Kidney (tissue), 14 donors: ENCODE data around the gene CYP39A1. TPM values are rescaled to one million over a fixed set of nuclear protein-coding genes. Genes with fewer than 3 reads are reported as not detected.

Source experiments
- DNase-seq, 5 donors: peaks; one replicate each; pipeline ENCODE4 v3.0.0-alpha.2; 2013 to 2020
- FAIRE-seq: peaks from 2 replicates; lab custom pipeline; 2012; peaks lifted over from hg19 to GRCh38; lab: Jason Lieb, UNC
- H3K27ac ChIP-seq, 2 donors: one replicate each; pipeline ENCODE4 v1.7.0; 2013; ENCODE audit warnings: low read depth in 2 of 2, low read length in 2 of 2, inconsistent platforms in 1 of 2
- H3K27me3 ChIP-seq: one replicate; pipeline ENCODE4 v1.7.1; 2013; ENCODE audit warnings: low read length, inconsistent platforms; ENCODE audit not compliant: control insufficient read depth, insufficient read depth
- H3K36me3 ChIP-seq, 3 donors: one replicate each; pipeline versions ENCODE4 v1.7.0 to v1.7.1; 2013; ENCODE audit warnings: low read length in 3 of 3, control low read depth in 1 of 3, inconsistent platforms in 1 of 3; ENCODE audit not compliant: insufficient read depth in 3 of 3, control insufficient read depth in 2 of 3
- H3K4me1 ChIP-seq, 3 donors: one replicate each; pipeline versions ENCODE4 v1.7.0 to v1.7.1; 2013; ENCODE audit warnings: low read length in 3 of 3, inconsistent platforms in 1 of 3, low read depth in 1 of 3; ENCODE audit not compliant: control insufficient read depth in 2 of 3, insufficient read depth in 2 of 3
- H3K4me3 ChIP-seq, 3 donors: one replicate each; pipeline versions ENCODE4 v1.7.0 to v1.8.1; 2013; ENCODE audit warnings: low read length in 3 of 3, control low read depth in 1 of 3, inconsistent platforms in 1 of 3
- H3K9ac ChIP-seq, 3 donors: one replicate each; pipeline versions ENCODE4 v1.7.0 to v1.7.1; 2013; ENCODE audit warnings: low read length in 3 of 3, control low read depth in 1 of 3, inconsistent platforms in 1 of 3
- H3K9me3 ChIP-seq, 3 donors: one replicate each; pipeline versions ENCODE4 v1.7.0 to v1.7.1; 2013; ENCODE audit warnings: low read length in 3 of 3, control low read depth in 1 of 3, inconsistent platforms in 1 of 3; ENCODE audit not compliant: control insufficient read depth in 2 of 3, insufficient read depth in 1 of 3
- intact Hi-C: fragments of 100-400 bp; cut with DNase I; formaldehyde crosslinking; loops from one replicate; pipeline ENCODE4 v1.11.1; 2022
- polyA plus RNA-seq: library from polyadenylated mRNA; stranded (reverse); fragments of 350-450 nt; fragmentation: Illumina TruSeq; extraction: RNeasy Lipid Tissue Mini Kit (QIAGEN cat#74804); gene quantifications from one replicate; pipeline ENCODE4 v1.2.3, GENCODE V29; 2014; ENCODE audit warnings: low read depth, low replicate concordance; ENCODE audit not compliant: insufficient read depth
- total RNA-seq: library from RNA; stranded (reverse); fragmentation: NEBNext Ultra II Directional; extraction: Animal tissue kit (Norgen Biotek cat#: 25700); gene quantifications from one replicate; pipeline ENCODE4 v1.2.1, GENCODE V29; 2021
- TF ChIP-seq, protein P1 (sequence below): IDR thresholded peaks from 3 replicates; pipeline ENCODE4 v1.5.1; 2012; ENCODE audit warnings: mild to moderate bottlenecking, moderate library complexity, borderline replicate concordance; ENCODE audit not compliant: insufficient read depth; ENCODE audit errors: extremely low read depth
- donor health status: control.
- donor health status: control.
- donor health status: control.
- donor health status: control.
- donor health status: control.
- donor health status: DM: yes; HTN: yes; CAD: no.
- donor health status: Normal renal cell carcinoma (clear cell type).

Gene CYP39A1
- total and polyA plus RNA-seq, 2 donors from 2014 or later: 6.0 to 8.7 TPM

GRCh38 chr6:46667377-46667776 lies 14.8 kb upstream of the CYP39A1 start:
- no peaks in the 10 kb centered on the region for H3K4me1 ChIP-seq
- FAIRE-seq: no peak

DNA sequence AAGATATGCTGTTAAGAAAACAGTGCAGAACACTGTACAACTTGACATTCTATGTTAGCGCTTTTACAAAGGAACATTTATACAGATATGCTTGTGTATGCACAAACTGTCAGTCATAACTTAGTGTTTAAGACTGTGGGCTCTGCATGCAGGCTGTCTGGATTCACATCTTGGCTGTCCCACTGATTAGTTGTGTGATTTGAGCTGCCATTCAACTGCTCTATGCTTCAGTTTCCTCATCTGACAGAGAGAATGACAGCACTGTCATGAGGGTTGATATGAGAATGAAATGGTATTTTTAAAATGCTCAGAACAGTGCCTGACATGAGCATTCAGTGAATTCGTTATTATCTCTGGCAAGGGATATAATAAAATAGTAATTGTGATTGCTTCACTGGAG lies 8.9 kb upstream of the CYP39A1 start:
- peaks cover 0 to 2% (median 0%) of the 10 kb centered on the region in 3 donors for H3K36me3 ChIP-seq
- no peak overlapping the region for H3K9ac ChIP-seq
- no peaks in the 10 kb centered on the region for H3K27me3 ChIP-seq
- H3K4me1 ChIP-seq: no peaks in the 10 kb centered on the region
- no peak overlapping the region for H3K27ac ChIP-seq
- intact Hi-C loops: no loop called here
- H3K4me3 ChIP-seq: no peak overlapping the region
- DNase-seq: no peak
- TF ChIP-seq, protein P1, sequence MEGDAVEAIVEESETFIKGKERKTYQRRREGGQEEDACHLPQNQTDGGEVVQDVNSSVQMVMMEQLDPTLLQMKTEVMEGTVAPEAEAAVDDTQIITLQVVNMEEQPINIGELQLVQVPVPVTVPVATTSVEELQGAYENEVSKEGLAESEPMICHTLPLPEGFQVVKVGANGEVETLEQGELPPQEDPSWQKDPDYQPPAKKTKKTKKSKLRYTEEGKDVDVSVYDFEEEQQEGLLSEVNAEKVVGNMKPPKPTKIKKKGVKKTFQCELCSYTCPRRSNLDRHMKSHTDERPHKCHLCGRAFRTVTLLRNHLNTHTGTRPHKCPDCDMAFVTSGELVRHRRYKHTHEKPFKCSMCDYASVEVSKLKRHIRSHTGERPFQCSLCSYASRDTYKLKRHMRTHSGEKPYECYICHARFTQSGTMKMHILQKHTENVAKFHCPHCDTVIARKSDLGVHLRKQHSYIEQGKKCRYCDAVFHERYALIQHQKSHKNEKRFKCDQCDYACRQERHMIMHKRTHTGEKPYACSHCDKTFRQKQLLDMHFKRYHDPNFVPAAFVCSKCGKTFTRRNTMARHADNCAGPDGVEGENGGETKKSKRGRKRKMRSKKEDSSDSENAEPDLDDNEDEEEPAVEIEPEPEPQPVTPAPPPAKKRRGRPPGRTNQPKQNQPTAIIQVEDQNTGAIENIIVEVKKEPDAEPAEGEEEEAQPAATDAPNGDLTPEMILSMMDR: no peak
- H3K9me3 ChIP-seq: no peaks in the 10 kb centered on the region
- no peak for FAIRE-seq

More at GRCh38 chr6:46667377-46667776, 14.8 kb upstream of the CYP39A1 start:
- Histone ChIP-seq H3K27ac (no peak overlapping the region), H3K9ac (no peak overlapping the region), H3K36me3 (peaks cover 0 to 2% (median 0%) of the 10 kb centered on the region in 3 donors), H3K4me3 (no peak overlapping the region), H3K27me3 (no peaks in the 10 kb centered on the region), H3K9me3 (no peaks in the 10 kb centered on the region)
- TF ChIP-seq, protein P1: no peak
- no peak for DNase-seq
- intact Hi-C loops: no loop called here

GRCh38 chr6:46657642-46658041 lies 5.0 kb upstream of the CYP39A1 start:
- intact Hi-C loops: no loop called here
- no peak overlapping the region for H3K9ac ChIP-seq
- FAIRE-seq (no peak), DNase-seq (no peak)
- no peaks in the 10 kb centered on the region for H3K36me3 ChIP-seq
- H3K4me3 ChIP-seq: no peak overlapping the region
- no peaks in the 10 kb centered on the region for H3K27me3 ChIP-seq
- peaks cover 0 to 4% (median 0%) of the 10 kb centered on the region in 3 donors for H3K4me1 ChIP-seq
- TF ChIP-seq, protein P1: no peak
- no peaks in the 10 kb centered on the region for H3K9me3 ChIP-seq
- no peak overlapping the region for H3K27ac ChIP-seq

DNA sequence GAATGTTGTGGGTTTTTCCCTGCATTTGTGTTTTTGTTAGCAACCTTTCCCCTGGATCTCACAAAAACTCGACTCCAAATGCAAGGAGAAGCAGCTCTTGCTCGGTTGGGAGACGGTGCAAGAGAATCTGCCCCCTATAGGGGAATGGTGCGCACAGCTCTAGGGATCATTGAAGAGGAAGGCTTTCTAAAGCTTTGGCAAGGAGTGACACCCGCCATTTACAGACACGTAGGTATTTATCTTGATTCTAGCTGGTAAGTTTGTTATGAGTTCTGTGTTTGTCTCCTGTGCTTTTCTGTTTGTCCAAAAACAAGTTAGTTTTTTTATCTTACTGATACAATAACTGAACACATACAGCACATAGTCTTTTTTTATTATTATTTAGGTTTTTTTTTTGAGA lies 3.2 kb upstream of the CYP39A1 start:
- intact Hi-C loops: no loop called here
- FAIRE-seq (no peak), DNase-seq (peak in 1 of 5 donors; percentile 20)
- H3K4me3 ChIP-seq: no peak overlapping the region
- peaks cover 0 to 4% (median 0%) of the 10 kb centered on the region in 3 donors for H3K4me1 ChIP-seq
- H3K27ac ChIP-seq: no peak overlapping the region
- TF ChIP-seq, protein P1: no peak
- H3K9me3 ChIP-seq: no peaks in the 10 kb centered on the region
- no peaks in the 10 kb centered on the region for H3K36me3 ChIP-seq
- no peak overlapping the region for H3K9ac ChIP-seq
- H3K27me3 ChIP-seq: no peaks in the 10 kb centered on the region
